Left colon (tissue), 2 donors: ENCODE measurements around the gene RIPOR2. TPM values are rescaled to one million over a fixed set of nuclear protein-coding genes. Genes with fewer than 3 reads are reported as not detected.
"Not testable (repeated sequence)": the region's sequence is repeated elsewhere in the genome, so short reads cannot be mapped to it uniquely, and the experiment has no call there.

Experiments
- ATAC-seq: fragments of 200-7000 bp; cut with Tn5 transposase; one replicate; pipeline ENCODE4 v1.9.1; 2020; ENCODE audit warnings: mild to moderate bottlenecking, moderate library complexity
- DNase-seq, 2 donors: peaks; one replicate each; pipeline ENCODE4 v3.0.0-alpha.2; 2020
- intact Hi-C, 2 donors: fragments of 100-400 bp; cut with DNase I in 1 of 2; cut with micrococcal nuclease in 1 of 2; formaldehyde crosslinking; loops; one replicate each; pipeline versions ENCODE4 v1.11.2 to v1.14.0; 2022; cut with DNase I, micrococcal nuclease
- total RNA-seq, 2 donors: library from RNA; stranded (reverse); fragmentation: NEBNext Ultra II Directional; extraction: Animal tissue kit (Norgen Biotek cat#: 25700); gene quantifications; one replicate each; pipeline ENCODE4 v1.2.1, GENCODE V29; 2021
- donor health status: DM: no; HTN: no; CAD: no.
- donor health status: DM: yes; HTN: yes; CAD: no.

Gene RIPOR2
- total RNA-seq, 2 donors from 2014 or later, result 1.7 to 2.8 TPM

- ATAC-seq (no peak), DNase-seq (no peak)
- intact Hi-C loops, result no loop called here
These were observed 5.3 kb downstream of the RIPOR2 start for GRCh38 chr6:24930431-24930871.

- intact Hi-C loops, result no loop called here
- ATAC-seq, result peak; percentile 19
- no peak for DNase-seq
These were observed 6.5 kb downstream of the RIPOR2 start for GRCh38 chr6:24929242-24929641.

- ATAC-seq, result no peak
- no peak for DNase-seq
- intact Hi-C loops, result no loop called here
These were observed 7.6 kb downstream of the RIPOR2 start for GRCh38 chr6:24927985-24928745.

GRCh38 chr6:24927277-24927955 is 8.3 kb downstream of the RIPOR2 start:
- DNase-seq (no peak), ATAC-seq (no peak)
- intact Hi-C loops, result no loop called here

- intact Hi-C loops, ATAC-seq, DNase-seq: not testable (repeated sequence)
These were observed 9.1 kb downstream of the RIPOR2 start for GRCh38 chr6:24926647-24927046.

GRCh38 chr6:24926192-24926591 is 9.6 kb downstream of the RIPOR2 start:
- ATAC-seq, result peak; percentile 42
- intact Hi-C loops, result no loop called here
- no peak for DNase-seq

- intact Hi-C loops, result no loop called here
- ATAC-seq (no peak), DNase-seq (no peak)
These were observed 10.1 kb downstream of the RIPOR2 start for GRCh38 chr6:24925661-24926060.

GRCh38 chr6:24924580-24925356 is 11.0 kb downstream of the RIPOR2 start:
- intact Hi-C loops, result no loop called here
- DNase-seq (no peak), ATAC-seq (no peak)

GRCh38 chr6:24923885-24924401 is 11.8 kb downstream of the RIPOR2 start:
- DNase-seq (no peak), ATAC-seq (no peak)
- intact Hi-C loops, result no loop called here

GRCh38 chr6:24922814-24923213 is 12.9 kb downstream of the RIPOR2 start:
- intact Hi-C loops, result no loop called here
- ATAC-seq (no peak), DNase-seq (no peak)

GRCh38 chr6:24922170-24922569 is 13.6 kb downstream of the RIPOR2 start:
- intact Hi-C loops, result no loop called here
- DNase-seq, result no peak
- ATAC-seq, result no peak

- ATAC-seq (no peak), DNase-seq (no peak)
- intact Hi-C loops, result no loop called here
These were observed 15.6 kb downstream of the RIPOR2 start for GRCh38 chr6:24920136-24920535.

GRCh38 chr6:24919056-24919892 is 16.5 kb downstream of the RIPOR2 start:
- DNase-seq, result no peak
- intact Hi-C loops, result no loop called here
- no peak for ATAC-seq

GRCh38 chr6:24918641-24919055 is 17.1 kb downstream of the RIPOR2 start:
- no peak for DNase-seq
- intact Hi-C loops, result no loop called here
- ATAC-seq, result no peak

GRCh38 chr6:24916496-24916895 is 19.3 kb downstream of the RIPOR2 start:
- intact Hi-C loops, result no loop called here
- ATAC-seq (no peak), DNase-seq (no peak)

GRCh38 chr6:24915641-24916040 is 20.1 kb downstream of the RIPOR2 start:
- intact Hi-C loops, result no loop called here
- DNase-seq (no peak), ATAC-seq (no peak)

GRCh38 chr6:24914082-24914481 is 21.7 kb downstream of the RIPOR2 start:
- ATAC-seq, DNase-seq, intact Hi-C loops: not testable (repeated sequence)

GRCh38 chr6:24911796-24912382 is 23.9 kb downstream of the RIPOR2 start:
- no peak for DNase-seq
- no peak for ATAC-seq
- intact Hi-C loops, result no loop called here
